ENCODE measurements around the gene GRM1. TPM values are rescaled to one million over a fixed set of nuclear protein-coding genes. Genes with fewer than 3 reads are reported as not detected.

Gene GRM1
- total and polyA plus RNA-seq, 2 donors (not counting 1 experiment from before 2014, with no cell fraction given) = 0.17 TPM; not detected in 1

DNA sequence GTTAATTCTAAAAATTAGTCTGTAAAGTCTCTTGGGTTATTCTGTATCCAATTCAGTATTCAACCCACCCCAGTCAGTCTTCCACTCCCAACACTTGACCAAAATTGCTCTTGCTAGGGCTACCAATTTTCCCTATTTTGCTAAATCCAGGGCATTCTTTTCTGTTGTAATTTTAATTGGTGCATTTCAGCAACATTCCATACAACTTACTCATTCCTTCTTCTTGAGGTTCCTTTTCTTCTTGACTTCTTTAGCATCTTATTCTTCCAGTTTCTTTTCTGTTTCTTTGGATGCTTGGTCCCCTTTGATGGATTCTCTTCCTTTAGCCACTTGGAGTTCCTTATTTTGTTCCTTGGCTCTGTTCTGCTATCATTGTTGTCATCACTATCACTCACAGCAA lies 11.2 kb upstream of the GRM1 start:
- H3K9ac ChIP-seq (ENCODE audit: insufficient read depth, low read length) = no peak overlapping the region
- TF ChIP-seq, protein P1, sequence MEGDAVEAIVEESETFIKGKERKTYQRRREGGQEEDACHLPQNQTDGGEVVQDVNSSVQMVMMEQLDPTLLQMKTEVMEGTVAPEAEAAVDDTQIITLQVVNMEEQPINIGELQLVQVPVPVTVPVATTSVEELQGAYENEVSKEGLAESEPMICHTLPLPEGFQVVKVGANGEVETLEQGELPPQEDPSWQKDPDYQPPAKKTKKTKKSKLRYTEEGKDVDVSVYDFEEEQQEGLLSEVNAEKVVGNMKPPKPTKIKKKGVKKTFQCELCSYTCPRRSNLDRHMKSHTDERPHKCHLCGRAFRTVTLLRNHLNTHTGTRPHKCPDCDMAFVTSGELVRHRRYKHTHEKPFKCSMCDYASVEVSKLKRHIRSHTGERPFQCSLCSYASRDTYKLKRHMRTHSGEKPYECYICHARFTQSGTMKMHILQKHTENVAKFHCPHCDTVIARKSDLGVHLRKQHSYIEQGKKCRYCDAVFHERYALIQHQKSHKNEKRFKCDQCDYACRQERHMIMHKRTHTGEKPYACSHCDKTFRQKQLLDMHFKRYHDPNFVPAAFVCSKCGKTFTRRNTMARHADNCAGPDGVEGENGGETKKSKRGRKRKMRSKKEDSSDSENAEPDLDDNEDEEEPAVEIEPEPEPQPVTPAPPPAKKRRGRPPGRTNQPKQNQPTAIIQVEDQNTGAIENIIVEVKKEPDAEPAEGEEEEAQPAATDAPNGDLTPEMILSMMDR (conservative IDR thresholded peaks at IDR 0.05 in 1 of 2, IDR thresholded peaks at IDR 0.05 in 1 of 2; ENCODE audit: low read depth in 1 of 2, low read length in 2 of 2) = no peak
- no peak for TF ChIP-seq EZH2 (IDR thresholded peaks at IDR 0.05; ENCODE audit: low read length, missing control alignments)
- no peaks in the 10 kb centered on the region for H3K36me3 ChIP-seq (ENCODE audit: control insufficient read depth, insufficient read depth, low read length)
- H3K9me3 ChIP-seq (ENCODE audit: control insufficient read depth, insufficient read depth, low read depth, low read length) = no peaks in the 10 kb centered on the region
- no peaks in the 10 kb centered on the region for H3K27me3 ChIP-seq (ENCODE audit: control insufficient read depth, insufficient read depth, low read length)
- H3K79me2 ChIP-seq (ENCODE audit: control insufficient read depth, insufficient read depth, low read length) = no peaks in the 10 kb centered on the region
- H3K4me2 ChIP-seq (ENCODE audit: extremely low read depth, insufficient read depth, low read length) = no peak overlapping the region
- H3K27ac ChIP-seq (ENCODE audit: insufficient read depth, low read length) = no peak overlapping the region
- no peak overlapping the region for H2AFZ ChIP-seq (ENCODE audit: low read length)
- H4K20me1 ChIP-seq (ENCODE audit: control insufficient read depth, extremely low read depth, insufficient read depth, low read length) = no peaks in the 10 kb centered on the region
- no peak for DNase-seq (ENCODE audit: low read depth in 2 of 2)
- H3K4me3 ChIP-seq (replicated peaks in 1 of 4; ENCODE audit: control extremely low read depth in 1 of 4, insufficient read depth in 1 of 4, low read depth in 3 of 4, low read length in 4 of 4) = no peak overlapping the region
- no peaks in the 10 kb centered on the region for H3K4me1 ChIP-seq (ENCODE audit: control insufficient read depth, extremely low read depth, insufficient read depth, low read length)

DNA sequence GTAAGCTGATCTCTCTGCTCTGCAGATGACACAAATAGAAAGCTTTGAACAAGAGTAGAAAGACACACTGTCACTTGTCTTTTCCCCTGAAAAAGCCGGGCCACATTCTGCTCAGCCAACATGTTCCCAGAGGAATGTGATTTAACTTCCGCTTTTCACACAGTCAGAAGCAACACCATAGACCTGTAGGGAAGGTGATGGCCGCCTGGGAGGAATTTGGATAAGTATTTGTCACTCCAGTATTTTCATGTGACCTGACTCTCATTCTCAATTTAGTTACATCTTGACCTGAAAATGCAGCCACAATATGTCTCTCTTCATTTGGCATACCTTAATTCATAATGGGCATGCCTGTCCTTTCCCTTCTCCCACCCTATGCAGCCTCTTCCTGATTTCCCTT lies 2.0 kb upstream of the GRM1 start:
- Histone ChIP-seq H4K20me1 (ENCODE audit: control insufficient read depth, extremely low read depth, insufficient read depth, low read length) (no peaks in the 10 kb centered on the region), H3K27me3 (ENCODE audit: control insufficient read depth, insufficient read depth, low read length) (peaks cover 3% of the 10 kb centered on the region), H2AFZ (ENCODE audit: low read length) (no peak overlapping the region), H3K4me3 (replicated peaks in 1 of 4; ENCODE audit: control extremely low read depth in 1 of 4, insufficient read depth in 1 of 4, low read depth in 3 of 4, low read length in 4 of 4) (no peak overlapping the region), H3K4me1 (ENCODE audit: control insufficient read depth, extremely low read depth, insufficient read depth, low read length) (no peaks in the 10 kb centered on the region), H3K9me3 (ENCODE audit: control insufficient read depth, insufficient read depth, low read depth, low read length) (no peaks in the 10 kb centered on the region), H3K4me2 (ENCODE audit: extremely low read depth, insufficient read depth, low read length) (no peak overlapping the region), H3K36me3 (ENCODE audit: control insufficient read depth, insufficient read depth, low read length) (no peaks in the 10 kb centered on the region), H3K79me2 (ENCODE audit: control insufficient read depth, insufficient read depth, low read length) (no peaks in the 10 kb centered on the region), H3K27ac (ENCODE audit: insufficient read depth, low read length) (no peak overlapping the region), H3K9ac (ENCODE audit: insufficient read depth, low read length) (no peak overlapping the region)
- no peak for DNase-seq (ENCODE audit: low read depth in 2 of 2)
- TF ChIP-seq, protein P1 (conservative IDR thresholded peaks at IDR 0.05 in 1 of 2, IDR thresholded peaks at IDR 0.05 in 1 of 2; ENCODE audit: low read depth in 1 of 2, low read length in 2 of 2) = no peak
- no peak for TF ChIP-seq EZH2 (IDR thresholded peaks at IDR 0.05; ENCODE audit: low read length, missing control alignments)

DNA sequence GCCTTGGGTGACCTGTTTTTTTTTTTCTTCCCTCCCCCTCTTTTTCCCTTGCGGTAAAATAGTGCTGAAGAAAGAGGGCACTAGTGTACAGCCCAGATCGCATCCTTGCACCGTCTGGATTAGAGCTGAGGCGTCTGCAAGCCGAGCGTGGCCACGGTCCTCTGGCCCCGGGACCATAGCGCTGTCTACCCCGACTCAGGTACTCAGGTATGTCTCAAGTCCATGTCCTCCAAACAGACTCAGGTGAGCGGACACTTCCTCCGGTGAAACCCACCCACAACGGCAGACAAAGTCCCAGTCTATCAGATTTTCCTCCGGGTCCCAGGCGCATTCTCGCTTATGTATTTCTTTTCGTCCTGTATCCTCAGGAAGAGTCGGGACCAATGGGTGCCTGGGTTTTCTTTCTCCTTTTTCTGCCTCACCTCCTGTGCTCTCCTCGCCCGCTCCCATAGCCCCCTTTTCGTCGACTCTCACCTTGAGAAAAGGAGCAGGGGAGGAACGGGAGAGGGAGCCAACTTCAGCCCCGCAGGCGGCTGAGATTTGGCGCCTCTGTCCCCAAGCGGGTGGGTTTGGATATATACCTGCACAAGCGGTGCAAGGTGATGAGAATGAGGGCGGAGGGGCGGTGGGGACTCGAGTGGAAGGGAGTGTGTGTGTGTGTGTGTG lies 1.1 kb upstream of the GRM1 start:
- TF ChIP-seq, protein P1 (conservative IDR thresholded peaks at IDR 0.05 in 1 of 2, IDR thresholded peaks at IDR 0.05 in 1 of 2; ENCODE audit: low read depth in 1 of 2, low read length in 2 of 2) = no peak
- no peak for TF ChIP-seq EZH2 (IDR thresholded peaks at IDR 0.05; ENCODE audit: low read length, missing control alignments)
- no peaks in the 10 kb centered on the region for H4K20me1 ChIP-seq (ENCODE audit: control insufficient read depth, extremely low read depth, insufficient read depth, low read length)
- H3K27ac ChIP-seq (ENCODE audit: insufficient read depth, low read length) = no peak overlapping the region
- no peak overlapping the region for H3K9ac ChIP-seq (ENCODE audit: insufficient read depth, low read length)
- peaks cover 3% of the 10 kb centered on the region for H3K27me3 ChIP-seq (ENCODE audit: control insufficient read depth, insufficient read depth, low read length)
- H3K36me3 ChIP-seq (ENCODE audit: control insufficient read depth, insufficient read depth, low read length) = no peaks in the 10 kb centered on the region
- H3K9me3 ChIP-seq (ENCODE audit: control insufficient read depth, insufficient read depth, low read depth, low read length) = no peaks in the 10 kb centered on the region
- no peak overlapping the region for H2AFZ ChIP-seq (ENCODE audit: low read length)
- H3K4me1 ChIP-seq (ENCODE audit: control insufficient read depth, extremely low read depth, insufficient read depth, low read length) = no peaks in the 10 kb centered on the region
- no peak overlapping the region for H3K4me2 ChIP-seq (ENCODE audit: extremely low read depth, insufficient read depth, low read length)
- no peak for DNase-seq (ENCODE audit: low read depth in 2 of 2)
- H3K4me3 ChIP-seq (replicated peaks in 1 of 4; ENCODE audit: control extremely low read depth in 1 of 4, insufficient read depth in 1 of 4, low read depth in 3 of 4, low read length in 4 of 4) = no peak overlapping the region
- no peaks in the 10 kb centered on the region for H3K79me2 ChIP-seq (ENCODE audit: control insufficient read depth, insufficient read depth, low read length)
